T follicular helper cell (primary cell): ENCODE data around the gene TP73.

Experiments
- DNase-seq: peaks from one replicate; pipeline ENCODE4 v3.0.0-alpha.2; 2020; ENCODE audit warnings: low read depth

Gene TP73

DNA sequence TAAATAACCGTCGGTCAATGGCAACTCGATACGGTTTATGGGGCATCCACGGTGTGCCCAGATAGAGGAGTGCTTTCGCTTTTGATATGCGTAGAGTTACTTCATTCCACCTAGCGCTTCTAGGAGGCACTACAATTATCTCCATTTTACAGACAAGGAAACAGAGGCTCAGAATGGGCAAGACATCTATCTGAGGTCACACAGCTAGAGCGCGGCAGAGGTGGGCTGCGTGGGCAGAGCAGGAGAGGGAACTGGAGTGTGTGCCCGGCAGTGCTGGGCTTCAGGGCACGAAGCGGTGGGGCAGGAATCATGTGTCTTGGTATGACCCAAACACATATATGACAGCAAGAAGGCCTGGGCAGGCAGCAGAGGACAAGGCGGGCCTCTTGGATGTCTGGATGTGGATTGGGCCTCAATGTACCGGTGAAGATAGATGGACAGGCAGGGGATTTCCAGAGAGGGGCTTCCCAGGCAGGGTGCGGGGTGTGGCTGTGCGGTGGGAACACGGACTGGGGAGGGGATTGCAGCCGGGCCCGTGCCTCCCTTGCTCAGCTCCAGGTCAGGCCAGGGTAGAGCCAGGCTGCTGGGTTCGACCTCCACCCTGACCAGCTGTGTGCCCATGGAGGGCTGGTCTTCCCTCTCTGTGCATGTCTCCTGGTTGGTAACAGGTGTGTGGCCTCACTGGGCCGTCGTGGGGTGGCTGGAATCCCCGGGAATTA is 21.2 kb downstream of the TP73 start:
- no peak for DNase-seq

DNA sequence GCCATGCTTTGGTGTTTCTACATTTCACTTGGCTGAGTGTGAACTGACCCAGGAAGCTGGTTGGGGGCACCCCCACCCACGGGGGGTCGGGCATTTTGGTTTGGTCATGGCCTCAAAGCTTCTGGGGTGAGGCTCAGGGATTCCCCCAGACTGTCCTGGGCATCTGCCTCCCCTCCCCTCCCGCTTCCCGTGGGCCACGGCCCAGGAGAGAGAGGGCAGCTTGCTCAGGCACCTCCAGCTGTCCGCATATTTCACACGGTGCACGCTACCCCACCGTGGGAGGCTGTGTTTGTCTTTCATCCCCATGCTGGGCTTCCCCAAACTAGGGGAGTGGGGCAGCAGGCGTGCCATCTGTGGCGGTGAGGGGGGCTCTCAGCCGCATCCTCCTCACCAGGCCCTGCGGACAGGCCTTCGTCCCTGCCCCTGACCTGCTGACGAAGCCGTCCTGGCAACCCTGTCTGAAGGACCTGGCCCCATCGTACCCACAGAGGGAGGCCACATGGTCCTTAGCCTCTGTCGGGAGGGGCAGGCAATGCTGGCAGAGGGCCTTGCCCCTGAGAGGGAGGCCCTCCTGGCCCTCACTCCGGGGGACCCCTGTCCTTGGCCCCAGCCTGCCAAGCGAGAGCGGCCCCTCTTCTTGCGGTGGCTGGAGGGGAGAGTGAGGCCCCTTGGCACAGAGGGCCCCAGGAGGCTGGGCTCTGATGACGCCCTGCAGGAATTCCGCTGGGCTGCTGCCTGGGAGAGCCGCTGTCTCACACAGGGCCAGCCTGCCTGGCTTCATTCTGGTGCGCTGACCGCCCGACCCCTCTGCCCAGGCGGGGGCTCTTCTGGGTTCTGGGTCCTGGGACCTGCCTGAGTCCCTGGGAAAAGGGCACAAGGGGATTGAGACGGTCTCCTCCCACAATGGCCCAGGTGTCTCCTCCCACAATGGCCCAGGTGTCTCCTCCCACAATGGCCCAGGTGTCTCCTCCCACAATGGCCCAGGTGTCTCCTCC is 22.1 kb downstream of the TP73 start:
- DNase-seq = no peak

DNA sequence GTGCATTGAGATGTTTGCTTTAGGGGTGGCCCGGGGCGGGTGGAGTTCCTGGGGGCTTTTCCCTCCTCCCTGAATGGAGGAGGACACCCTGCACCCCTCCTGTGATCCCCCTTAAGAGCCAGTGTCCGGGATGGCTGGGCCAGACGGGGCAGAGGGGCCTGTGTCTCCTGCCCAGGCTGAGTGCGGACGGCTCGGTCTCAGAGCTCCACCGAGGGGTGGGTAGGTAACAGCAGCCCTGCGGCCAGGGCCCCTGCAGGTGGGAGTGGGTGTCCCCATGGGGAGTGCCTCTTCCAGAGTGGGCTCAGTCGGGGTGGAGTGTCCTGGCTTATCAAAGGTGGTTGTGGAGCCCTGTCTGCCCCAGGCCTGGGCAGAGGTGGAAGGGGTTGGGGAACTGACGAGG is 23.1 kb downstream of the TP73 start:
- no peak for DNase-seq

DNA sequence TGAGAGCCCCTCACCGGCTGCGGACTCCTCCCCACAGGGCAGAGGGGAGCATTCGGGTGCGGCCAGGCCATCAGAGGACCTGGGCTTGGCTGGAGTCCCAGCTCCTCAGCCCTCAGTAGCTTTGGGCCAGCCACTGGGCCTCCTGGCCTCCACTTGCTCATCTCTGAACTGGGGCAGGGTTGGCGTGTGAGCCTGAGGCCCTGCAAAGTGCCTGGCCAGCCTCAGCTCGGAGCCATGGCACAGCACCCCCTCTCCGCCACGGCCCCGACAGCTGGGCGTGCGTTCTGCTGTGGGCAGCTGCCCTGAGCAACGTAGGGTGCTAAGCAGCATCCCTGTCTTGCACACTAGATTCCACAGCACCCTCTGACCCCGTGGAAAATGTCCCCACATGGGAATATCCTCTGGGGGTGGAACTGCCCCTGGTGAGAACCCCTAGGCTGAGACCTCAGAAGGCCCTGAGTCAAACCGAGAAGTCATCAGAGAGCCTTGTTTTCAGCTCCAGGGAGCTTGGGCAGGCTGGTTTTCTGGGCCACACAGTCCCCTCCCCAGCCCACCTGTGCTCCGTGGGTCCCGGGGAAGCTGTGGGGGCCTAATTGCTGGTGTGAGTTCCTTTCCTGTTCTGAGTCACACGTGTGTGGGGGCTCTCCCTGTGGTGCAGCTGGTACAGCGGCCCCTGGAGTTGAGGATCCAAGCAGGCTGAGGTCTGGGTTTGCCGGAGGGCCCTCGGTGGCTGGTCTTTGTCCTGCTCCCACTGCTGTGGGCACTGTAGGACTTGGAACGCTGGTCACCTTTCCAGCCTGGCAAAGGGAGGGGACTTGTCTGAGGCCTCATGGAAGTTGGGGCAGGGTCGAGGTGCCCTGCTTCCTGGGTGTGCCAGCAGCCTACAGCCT is 24.5 kb downstream of the TP73 start:
- no peak for DNase-seq

DNA sequence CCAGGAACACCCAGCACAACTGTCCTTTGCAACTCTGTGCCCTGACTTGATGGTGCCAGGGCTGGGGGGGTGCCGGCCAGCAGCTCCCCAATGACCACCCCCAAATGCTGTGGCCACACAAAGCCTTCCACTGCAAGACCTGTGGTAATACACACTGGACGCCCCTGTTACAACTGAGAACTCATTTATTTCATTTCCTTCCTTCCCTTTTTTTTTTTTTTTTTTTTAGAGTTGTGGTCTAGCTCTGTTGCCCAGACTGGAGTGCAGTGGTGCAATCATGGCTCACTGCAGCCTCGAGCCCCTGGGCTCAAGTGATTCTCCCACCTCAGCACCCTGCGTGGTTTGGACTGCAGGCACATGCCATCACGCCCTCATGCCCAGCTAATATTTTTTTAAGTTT is 25.2 kb downstream of the TP73 start:
- no peak for DNase-seq

DNA sequence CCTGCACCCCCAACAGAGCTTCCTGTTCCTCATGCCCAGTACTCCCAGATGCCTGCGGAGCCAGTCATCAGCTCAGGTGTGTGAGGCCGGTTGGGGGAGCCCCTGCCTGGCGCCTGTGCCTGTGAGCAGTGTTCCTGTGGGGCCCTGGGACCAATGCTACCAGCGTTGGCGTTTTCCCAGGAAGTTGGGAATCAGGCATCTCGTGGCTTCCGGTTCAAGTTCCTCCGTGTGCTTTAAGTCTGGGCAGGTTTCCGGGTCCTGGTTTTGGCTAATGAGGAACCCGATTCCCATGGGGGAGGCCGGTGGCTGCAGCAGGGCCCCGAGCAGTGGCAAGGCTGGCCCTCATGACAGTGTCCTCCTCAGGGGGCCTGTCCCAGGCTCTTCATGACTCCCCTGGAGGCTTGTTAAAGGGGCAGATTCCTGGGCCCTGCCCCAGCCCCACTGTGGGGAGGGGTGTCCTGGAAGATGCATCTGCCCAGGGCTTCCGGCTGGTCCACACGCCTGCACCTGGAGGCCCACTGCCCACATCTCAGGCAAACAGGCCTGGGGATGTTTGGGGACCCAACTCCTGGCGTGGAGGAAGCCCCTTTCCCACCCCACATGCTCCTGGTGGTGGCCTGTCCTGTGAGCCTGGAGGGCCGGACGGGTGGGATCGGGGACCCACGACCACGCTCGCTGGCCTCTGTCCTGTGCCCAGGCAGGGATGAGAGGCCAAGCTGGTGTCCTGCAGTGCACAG is 26.2 kb downstream of the TP73 start:
- no peak for DNase-seq

DNA sequence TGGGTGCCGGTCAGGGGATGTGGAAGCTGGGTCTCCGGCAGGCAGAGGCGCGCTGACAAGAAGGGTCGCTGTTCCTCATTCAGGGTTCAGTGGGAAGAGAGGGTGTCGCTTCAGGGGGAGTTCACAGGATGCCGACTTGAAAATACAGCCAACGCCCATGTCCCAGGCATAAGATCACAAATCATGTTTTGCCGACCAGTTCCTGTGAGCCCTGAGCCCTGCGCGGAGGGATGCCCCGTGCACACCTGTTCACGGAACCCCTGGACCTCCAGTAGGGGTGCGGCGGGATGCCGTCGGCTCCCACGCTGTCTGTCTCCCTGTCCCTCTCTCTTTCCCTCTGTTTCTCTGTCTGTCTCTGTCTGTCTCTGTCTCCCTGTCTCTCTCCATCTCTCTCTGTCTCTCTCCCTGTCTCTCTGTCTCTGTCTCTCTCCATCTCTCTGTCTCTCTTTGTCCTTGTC is 26.8 kb downstream of the TP73 start:
- no peak for DNase-seq

DNA sequence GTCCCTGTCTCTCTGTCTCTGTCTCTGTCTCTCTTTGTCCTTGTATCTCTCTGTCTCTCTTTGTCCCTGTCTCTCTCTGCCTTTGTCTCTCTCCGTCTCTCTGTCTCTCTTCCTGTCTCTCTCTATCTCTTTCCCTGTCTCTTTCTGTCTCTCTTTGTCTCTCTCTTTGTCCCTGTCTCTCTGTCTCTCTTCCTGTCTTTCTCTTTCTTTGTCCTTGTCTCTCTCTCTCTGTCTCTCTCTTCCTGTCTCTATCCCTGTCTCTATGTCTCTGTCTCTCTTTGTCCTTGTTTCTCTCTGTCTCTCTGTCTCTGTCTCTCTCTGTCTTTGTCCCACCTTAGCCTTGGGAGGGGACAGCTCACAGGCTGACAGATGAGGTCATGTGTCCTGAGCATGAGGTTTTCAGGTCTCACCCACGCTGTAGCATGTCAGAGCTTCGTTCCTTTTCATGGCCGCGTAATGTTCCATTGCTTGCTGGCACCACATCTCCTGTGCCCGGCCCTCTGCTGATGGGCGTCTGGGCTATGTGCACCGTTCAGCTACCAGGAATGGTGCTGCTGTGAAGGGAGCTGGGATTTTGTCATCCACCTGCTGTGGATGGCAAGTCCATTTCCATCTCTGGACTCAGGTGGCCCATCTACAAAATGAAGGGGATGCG is 27.6 kb downstream of the TP73 start:
- no peak for DNase-seq

DNA sequence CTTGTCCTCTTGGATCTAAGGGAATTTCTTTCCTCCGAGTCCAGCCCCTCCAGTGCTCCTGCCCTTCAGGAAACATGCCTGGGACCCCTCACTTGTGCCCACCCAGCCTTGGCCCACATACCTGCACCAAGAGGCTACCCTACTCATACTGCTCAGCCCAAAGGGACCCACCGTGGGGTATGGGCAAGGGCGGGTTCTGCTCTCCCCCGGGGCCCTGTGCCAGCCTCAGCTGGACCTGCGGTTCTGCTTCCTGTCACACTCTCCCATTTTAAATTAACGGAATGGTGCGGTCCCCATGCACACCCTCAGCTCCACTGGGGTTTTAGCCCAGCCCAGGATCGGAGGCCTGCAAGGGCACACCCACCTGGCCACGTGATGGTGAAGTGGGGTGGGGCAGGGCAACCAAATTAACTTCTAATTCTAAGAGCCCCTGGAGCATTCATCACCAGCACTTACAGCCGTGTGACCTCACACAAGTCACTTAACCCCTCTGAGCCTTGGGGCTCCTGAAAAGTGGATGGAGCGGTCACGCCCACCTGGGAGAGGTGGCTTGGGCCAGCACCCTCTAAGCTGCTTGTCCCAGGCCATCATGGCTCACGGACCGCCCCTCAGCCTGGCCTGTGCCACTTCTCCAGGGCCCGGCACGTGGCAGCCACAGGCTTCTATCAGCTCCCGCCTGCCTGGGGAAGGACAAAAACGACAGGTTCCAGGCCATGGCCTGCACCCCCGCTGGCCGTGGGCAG is 28.3 kb downstream of the TP73 start:
- no peak for DNase-seq

DNA sequence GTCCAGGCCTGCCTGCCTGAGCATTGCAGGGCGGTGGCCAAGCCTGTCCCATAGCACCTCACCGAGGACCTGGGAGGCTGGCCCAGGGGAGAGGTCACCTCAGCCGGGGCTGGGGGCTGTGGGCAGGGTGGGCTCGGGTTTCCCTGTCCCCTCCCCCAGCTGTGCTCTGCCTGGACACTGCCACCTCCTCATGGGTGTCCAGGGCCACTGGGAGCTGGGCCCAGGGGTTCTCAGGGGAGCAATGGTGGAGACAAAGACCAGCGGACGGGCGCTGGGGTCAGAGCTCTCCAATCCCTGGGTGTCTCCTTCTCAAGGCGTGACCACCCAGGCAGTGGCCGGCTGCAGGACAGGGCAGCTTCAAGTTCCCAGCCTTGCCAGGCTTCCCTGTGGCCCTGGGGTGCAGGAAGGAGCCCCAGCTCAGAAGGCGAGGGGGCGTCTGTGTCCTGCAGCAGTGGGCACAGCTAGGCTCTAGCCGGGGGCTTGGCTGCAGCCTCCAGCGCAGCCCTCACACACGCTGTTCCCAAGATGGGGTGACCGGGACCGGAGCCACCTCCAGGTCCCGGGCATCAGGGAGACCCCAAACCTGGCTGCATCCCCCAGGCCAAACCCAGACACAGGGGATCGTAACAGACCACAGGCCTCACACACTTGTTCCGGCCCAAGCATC is 29.0 kb downstream of the TP73 start:
- DNase-seq = no peak

DNA sequence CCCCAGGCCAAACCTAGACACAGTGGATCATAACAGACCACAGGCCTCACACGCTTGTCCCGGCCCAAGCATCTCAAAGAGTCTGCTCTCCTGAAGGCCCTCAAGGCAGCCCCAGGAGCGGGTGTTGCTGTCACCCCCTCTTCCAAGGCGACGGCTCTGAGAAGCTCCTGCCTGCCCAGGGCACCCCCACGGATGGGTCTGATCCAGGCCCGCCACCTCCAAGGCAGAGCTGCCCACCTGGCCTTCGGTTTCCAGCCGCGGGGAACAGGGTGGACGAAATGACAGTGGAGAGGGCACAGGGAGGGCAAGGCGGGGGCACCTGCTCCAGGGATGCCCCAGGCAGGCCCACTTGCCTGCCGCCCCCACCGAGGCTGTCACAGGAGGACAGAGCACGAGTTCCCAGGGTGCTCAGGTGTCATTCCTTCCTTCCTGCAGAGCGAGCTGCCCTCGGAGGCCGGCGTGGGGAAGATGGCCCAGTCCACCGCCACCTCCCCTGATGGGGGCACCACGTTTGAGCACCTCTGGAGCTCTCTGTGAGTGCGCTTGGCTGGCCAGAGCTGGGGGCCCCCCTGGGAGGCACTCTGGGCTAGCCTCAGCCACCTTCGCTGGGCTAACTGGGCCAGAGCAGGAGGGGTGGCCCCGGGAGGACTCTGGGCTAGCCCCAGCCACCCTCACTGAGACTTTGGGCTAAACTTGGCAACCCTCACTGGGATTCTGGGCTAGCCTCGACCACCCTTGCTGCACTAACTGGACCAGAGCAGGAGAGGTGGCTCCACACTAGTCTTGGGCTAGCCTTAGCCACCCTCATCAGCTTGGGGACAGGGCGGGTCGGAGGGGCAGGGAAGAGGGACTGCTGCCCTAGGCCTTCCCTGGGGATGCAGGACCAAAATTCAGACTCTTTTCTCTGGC is 29.8 kb downstream of the TP73 start:
- DNase-seq = no peak

DNA sequence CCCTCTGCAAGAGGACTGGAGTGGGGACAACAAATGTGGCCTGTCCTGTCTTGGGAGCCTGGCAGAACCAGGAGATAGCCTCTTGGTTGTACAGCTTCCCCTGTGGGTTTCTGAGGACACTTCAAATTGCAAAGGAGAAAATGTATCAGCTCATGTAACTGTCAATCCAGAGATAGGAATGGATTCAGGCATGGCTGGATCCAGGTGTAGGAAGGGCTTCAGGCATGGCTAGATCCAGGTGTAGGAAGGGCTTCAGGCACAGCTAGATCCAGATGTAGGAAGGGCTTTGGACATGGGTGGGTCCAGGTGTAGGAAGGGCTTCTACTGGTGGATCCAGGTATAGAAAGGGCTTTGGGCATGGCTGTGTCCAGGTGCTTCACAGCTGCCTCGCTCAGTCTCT is 30.9 kb downstream of the TP73 start:
- DNase-seq = no peak

DNA sequence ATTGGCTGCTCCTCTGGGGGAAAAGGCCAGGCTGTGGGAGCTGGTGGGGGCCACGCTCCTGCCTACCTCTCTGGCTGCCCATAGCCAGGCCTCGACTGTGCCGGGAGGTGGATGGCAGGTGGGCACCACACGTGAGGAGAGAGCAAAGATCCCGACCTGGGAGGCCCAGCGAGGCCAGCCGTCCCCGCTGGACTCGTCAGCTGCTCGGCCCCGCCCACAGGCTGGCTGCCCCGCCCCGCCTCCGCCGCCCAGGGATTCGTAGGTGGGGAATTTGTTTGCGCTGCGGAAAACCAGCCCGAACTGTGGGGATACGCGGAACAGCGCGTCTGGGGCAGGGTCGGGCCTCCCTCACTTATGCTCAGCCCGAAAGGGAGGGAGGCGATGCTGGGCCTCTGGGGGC is 31.7 kb downstream of the TP73 start:
- DNase-seq = no peak

DNA sequence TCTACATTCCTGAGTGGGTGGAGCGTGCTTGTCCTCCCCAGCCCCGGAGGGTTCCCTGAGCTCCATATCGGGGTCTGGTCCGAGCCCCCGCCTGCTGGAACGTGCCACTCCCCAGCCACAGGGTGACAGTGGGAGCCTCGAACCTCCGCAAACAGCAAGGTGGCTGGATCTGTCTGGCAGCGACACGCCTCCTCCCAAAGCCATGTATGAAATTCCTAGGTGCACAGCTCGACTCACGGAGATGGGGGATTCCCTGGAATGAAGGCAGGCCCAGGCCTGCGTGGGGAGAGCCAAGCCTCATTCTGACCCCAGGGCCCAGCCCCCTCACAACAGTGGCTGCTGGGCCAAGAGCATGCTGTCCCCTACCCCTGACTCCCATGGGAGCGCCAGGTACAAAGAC is 32.9 kb downstream of the TP73 start:
- no peak for DNase-seq

DNA sequence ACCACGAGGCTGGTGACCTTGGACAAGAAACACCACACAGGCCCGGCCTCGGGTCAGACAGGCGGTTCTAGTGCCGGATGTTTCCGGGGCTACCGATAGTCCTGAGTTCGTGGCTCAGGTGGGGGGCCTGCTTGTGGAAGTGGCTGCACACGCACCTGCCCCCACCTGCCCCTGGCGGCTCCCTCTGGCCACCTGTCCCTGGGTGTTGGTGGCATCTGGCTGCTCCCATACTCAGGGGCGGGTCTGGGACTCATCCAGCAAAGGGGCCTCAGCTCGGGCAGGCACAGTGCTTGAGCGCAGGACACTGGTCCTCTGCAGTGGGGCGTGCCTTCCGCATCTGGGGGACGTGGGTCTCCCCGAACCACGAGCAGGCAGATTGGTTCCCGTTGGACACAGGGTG is 33.6 kb downstream of the TP73 start:
- DNase-seq = no peak

DNA sequence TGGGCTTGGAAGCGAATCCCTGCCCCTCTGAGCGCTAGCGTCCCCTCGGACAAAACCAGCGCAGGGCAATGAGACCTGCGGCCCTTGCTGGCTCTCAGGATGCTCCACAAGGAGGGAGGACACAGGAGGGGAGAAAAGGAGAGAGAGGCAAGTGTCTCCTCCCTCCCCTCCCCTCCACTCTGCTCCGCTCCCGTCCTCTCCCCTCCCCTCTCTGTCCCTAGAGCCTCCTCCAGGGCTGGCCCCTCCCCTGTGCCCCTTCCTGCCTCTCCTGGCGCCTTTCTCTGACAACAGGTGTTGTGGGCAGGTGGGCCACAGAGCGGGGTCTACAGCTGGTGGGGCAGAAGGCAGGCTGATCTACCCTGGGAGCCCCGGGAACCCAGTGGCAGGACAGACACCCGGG is 35.2 kb downstream of the TP73 start:
- DNase-seq = no peak

DNA sequence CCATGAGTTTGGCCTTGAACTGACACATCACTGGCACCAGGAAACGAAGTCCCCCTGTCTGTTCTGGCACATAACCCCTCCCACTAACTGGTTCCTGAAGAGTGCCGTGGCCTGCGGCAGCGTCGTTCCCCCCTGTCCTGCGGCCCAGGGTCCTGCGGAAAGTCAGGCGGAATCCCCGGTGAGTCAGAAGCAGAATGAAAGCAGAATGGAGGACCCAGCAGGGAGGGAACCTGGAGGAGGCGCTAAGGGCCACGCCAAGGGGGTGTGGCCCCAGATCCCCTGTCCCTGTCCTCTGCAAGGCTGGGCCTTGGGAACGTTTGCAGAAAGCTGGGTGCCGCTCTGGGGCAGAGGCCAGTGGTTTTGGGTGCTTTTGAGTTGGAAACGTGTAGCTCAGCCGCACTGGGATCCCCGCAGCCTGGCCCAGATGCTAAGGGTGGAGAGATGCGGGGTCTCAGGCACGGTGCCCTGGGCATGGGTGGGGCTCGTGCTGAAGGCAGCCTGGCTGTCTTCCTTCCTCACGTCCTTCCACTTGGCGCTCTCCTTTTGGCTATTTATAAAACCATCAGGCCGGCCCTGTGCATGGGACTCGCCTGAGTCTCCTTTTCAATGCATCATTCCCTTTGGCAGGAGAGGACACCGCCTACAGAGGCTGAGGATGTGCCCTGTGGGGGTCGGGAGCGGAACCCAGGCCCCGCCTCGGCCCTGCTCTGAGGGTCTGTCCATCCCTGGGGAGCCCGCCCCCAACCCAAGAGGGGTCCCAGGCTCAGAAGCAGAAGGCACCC is 36.2 kb downstream of the TP73 start:
- DNase-seq = no peak
